HuH-7 (cell line): Measurements from ENCODE around the gene NUFIP1.
"Not testable (repeated sequence)": the region's sequence is repeated elsewhere in the genome, so short reads cannot be mapped to it uniquely, and the experiment has no call there.

ENCODE experiments used
- DNase-seq: peaks from one replicate; pipeline ENCODE4 v3.0.0; 2011; ENCODE audit warnings: low spot score

The NUFIP1 gene

GRCh38 chr13:44919104-44919804, 70.0 kb downstream of the NUFIP1 start:
- DNase-seq, result no peak

- peak; percentile 56 for DNase-seq
Measured at GRCh38 chr13:44918326-44919103, 70.8 kb downstream of the NUFIP1 start.

GRCh38 chr13:44917589-44918325, 71.5 kb downstream of the NUFIP1 start:
- DNase-seq, result peak; percentile 61

GRCh38 chr13:44912278-44913016, 76.8 kb downstream of the NUFIP1 start:
- DNase-seq, result peak; percentile 10

- no peak for DNase-seq
Measured at GRCh38 chr13:44908712-44909111, 80.6 kb downstream of the NUFIP1 start.

GRCh38 chr13:44908266-44908665, 81.0 kb downstream of the NUFIP1 start:
- DNase-seq, result no peak

- DNase-seq, result no peak
Measured at GRCh38 chr13:44906713-44907112, 82.6 kb downstream of the NUFIP1 start.

GRCh38 chr13:44906230-44906629, 83.0 kb downstream of the NUFIP1 start:
- no peak for DNase-seq

- no peak for DNase-seq
Measured at GRCh38 chr13:44905556-44905955, 83.7 kb downstream of the NUFIP1 start.

- no peak for DNase-seq
Measured at GRCh38 chr13:44904967-44905366, 84.3 kb downstream of the NUFIP1 start.

- DNase-seq, result no peak
Measured at GRCh38 chr13:44903574-44903985, 85.7 kb downstream of the NUFIP1 start.

- no peak for DNase-seq
Measured at GRCh38 chr13:44902738-44903137, 86.5 kb downstream of the NUFIP1 start.

- no peak for DNase-seq
Measured at GRCh38 chr13:44899967-44900366, 89.3 kb downstream of the NUFIP1 start.

GRCh38 chr13:44898308-44898707, 91.0 kb downstream of the NUFIP1 start:
- not testable (repeated sequence) for DNase-seq

- DNase-seq, result no peak
Measured at GRCh38 chr13:44895953-44896335, 93.3 kb downstream of the NUFIP1 start.

- no peak for DNase-seq
Measured at GRCh38 chr13:44895264-44895952, 93.9 kb downstream of the NUFIP1 start.

GRCh38 chr13:44894001-44894770, 95.1 kb downstream of the NUFIP1 start:
- DNase-seq, result no peak
